GM10847 (cell line): Measurements from ENCODE around the gene DNAJA3.

Source experiments
- POLR2A ChIP-seq: IDR thresholded peaks from 2 replicates; pipeline ENCODE4 v1.6.1; 2011; ENCODE audit not compliant: insufficient read length; ENCODE audit errors: extremely low read depth

Gene DNAJA3

GRCh38 chr16:4384509-4384942 lies 41.1 kb upstream of the DNAJA3 start:
- TF ChIP-seq POLR2A = no peak

DNA sequence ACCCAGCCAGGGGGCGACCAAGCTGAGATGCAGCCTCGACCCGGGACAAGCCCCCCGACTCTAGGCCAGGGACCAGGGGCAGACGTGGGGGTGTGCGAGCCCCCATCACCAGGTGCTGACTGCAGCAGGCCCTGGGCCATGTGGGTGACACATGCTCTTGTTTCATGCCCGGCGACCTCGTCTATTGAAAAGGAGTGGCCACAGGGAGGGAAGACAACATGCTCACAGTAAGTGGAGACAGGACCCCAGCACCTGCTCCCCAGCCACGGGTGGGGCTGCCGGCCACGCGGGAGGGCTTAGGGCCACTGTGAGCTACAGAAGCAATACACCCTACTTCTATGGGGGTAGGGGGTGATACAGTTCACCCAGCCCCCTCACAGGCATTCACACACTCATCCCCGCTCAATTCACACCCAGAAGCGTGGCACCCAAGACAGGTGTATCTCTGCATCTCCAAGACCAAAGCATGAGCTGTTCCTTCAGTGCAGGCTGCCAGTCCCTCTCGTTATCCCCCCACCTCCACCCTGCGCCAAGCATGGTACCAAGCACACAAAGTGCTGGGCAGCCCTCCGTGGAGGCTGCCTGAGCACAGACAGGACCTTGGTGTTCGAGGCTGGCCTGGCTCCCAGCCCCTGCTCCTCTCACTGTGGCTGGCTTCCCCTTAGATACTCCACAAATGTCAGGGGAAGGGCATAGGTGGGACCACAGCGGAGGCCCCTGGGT lies 40.4 kb upstream of the DNAJA3 start:
- no peak for TF ChIP-seq POLR2A

- TF ChIP-seq POLR2A = no peak
Observed at GRCh38 chr16:4385789-4386450, 39.7 kb upstream of the DNAJA3 start.

GRCh38 chr16:4386451-4386805 lies 39.2 kb upstream of the DNAJA3 start:
- TF ChIP-seq POLR2A = no peak

- no peak for TF ChIP-seq POLR2A
Observed at GRCh38 chr16:4386951-4387565, 38.6 kb upstream of the DNAJA3 start.

- TF ChIP-seq POLR2A = no peak
Observed at GRCh38 chr16:4387781-4388180, 37.9 kb upstream of the DNAJA3 start.

DNA sequence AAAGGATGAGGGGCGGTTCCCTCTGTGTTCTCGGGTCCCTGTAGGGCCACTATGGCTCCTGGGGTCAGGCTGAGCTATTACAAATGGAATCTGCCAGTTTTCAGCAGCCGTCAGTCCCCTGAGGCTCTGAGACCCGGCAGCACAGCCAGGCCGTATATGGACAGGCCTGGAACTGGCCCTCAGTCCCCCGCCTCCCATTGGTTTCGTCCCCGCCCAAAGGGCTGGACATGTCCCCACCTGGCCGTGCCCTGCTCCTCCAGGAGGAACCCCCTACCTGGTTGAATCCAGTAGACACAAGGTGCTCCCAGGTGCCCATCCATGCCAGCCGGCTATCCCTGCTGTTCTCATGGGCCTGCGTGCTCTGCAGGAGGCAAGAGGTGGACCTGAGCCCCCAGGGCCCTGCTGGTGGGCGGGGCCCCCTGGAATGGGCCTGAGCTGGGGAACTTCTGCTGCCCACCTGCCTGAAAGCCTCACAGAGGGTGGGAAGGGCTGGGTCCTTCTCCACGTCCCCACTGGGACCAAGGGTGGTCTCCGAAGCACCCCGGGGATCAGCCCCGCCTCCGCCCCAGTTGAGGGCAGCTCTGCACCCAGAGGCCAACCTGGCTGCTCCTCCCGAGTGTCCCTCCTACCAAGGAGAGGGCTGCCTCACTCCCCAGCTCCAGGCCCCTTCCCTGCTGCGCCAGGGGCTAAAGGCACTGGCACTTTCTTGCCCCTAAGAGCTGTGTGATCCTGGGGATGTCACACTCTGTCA lies 37.2 kb upstream of the DNAJA3 start:
- no peak for TF ChIP-seq POLR2A

DNA sequence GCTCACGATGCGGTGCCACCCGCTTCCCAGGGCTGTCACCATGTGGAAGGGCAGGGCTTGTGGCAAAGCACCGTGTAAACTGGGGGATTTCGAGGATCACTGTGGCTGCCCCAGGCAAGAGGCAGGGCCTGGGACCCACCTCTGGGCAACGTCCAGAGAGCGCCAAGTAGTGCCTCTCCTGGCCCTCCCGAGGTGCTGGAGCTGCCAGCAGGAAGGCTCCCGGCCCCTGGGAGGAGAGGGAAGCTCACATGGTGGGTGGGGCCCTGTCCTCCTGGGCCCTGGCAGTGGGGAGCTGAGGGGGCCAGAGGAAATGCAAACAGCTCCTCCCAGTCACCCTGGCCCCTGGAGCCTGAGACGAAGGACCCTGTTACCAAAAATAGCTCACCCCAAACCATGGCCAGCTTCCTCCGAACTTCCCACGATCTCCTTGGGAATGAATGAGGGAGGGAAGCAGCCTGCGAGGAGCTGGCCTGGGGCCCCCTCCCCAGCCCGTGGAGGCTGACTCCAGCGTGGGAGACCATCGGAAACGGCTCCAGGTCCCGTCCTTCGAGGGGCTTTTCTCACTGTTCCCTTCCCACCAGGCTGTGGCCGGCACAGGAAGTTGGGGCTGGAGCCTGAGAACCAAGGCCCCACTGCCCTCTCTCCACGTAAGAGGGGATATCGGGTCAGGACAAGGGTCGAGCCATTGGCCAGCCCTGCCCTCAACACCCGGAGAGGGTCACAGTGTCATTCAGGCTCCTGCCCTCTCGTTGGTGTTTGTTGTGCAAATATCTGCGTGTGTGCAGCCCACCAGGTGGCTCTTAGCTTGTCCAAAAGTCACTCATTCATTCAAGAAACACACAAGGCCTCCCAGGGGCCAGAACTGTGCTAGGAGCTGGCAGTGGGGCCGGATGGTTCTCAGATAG lies 36.4 kb upstream of the DNAJA3 start:
- TF ChIP-seq POLR2A = no peak

DNA sequence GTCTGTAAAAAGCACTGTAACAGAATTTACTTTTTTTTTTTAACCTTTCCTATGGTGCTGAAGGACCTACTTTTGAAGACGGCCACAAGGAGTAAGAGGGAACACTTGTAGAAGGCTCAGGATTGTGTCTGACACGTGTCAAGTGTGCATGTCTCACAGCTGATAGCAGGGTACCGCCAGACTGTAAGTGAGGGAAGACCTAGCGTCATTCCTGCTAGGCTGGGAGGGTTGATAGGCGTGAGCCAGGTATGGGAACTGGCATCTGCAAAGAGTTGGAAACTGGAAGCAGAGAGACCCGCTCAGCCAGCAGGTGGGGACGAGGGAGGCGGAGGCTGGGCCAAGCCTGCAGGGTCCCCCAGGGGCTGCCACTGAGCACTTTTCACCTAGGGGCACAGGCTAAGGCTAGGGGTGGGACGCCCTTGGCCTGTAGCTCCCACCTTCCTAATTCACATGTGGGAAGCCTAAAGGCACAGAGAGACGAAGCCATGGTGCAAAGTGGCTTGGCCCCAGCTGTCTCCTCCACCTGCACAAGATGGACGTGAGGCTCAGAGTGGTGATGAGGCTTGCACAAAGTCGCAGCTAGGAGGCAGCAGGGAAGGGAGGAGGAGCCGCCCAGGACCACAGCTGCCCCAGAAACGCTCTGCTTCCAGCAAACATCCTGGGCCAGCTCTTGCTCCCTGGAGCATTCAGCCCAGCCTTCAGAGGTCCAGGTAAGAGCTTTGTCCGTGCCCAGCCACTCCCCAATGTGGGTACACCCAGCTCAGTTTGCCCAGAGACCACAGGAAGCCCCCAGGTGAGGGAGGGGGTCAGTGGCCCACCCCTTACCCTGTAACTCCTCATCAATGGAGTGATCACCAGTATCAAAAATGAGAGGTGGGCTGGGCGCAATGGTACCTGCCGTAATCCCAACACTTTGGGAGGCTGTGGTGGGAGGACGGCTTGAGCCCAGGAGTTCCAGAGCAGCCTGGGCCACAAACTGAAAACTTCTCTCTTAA lies 35.1 kb upstream of the DNAJA3 start:
- no peak for TF ChIP-seq POLR2A

DNA sequence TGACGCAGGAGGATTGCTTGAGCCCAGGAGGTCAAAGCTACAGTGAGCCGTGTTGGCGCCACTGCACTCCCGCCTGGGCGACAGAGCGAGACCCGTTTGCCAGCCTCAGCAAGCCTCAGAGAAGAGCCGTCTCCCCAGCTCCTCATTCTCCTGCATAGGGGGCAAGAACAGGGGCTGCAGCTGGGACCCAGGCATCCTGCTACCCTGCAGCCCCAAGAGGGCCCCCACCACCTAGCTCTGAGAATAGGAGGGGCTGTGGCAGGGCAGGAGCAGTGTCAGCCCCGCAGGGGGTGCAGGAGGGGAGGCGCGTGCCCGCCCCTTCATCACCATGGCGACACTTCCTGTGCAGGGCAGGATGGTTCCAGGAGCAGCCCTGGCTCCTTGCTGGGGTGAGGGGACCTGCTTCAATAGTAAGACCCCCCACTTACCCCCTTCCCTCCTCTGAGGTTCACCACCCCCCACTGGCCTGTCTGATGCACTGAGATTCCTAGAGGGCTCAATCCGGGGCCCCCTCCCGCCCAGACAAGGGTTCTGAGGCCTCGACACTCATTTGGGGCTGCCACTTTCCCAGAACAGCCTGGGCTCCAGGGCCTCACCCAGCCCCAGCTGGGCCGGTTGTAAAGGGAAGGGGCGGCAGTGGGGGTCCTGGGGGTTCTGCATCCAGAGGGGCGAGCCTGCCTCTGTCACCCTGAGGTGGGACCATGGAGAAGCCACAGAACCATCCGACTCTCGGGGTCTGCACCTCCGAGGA lies 33.9 kb upstream of the DNAJA3 start:
- TF ChIP-seq POLR2A = no peak

DNA sequence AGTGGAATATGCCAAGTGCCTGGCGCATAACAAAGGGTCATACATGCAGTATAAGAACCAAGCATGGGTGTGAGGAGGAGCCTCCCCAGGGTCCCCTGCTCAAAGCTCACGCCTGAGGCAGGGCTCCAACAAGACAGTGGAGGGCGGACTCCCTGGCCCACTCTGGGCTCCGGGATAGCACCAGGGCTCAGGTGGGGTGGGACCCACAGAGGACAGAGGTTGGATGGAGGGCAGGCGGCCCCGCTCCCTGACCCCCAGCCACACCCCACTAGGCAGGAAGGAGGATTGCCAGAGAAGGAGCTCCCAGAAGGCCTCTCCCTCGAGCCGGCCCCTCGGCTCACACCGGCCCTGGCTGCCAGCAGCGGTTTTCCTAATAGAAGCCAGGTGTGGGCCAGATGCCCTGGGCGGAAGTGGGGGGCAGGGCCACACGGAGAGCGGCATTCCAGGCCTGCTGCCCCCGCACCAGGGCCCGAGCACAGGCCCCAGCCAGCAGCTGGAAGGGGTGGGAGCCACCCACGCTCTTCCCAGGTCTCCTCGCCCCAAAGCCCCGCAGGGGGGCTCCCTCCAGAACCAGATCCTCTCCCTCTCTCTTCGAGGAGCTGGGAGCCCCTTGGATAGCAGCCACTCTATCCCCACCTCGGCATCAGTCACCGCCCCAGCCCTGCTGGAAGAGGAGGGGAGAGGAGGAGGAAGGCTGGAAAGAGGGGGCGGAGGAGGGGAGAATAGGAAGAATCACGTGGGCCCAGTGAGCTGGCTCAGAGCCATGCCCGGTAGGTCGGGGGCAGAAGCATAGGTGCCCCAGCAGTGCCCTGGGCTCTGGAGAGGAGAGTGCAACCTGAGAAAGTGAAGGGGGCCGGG lies 33.1 kb upstream of the DNAJA3 start:
- no peak for TF ChIP-seq POLR2A

- TF ChIP-seq POLR2A = no peak
Observed at GRCh38 chr16:4393240-4393600, 32.4 kb upstream of the DNAJA3 start.
